GM19395 (cell line): ENCODE measurements around the gene LCE4A.
"Not testable (repeated sequence)": the region's sequence is repeated elsewhere in the genome, so short reads cannot be mapped to it uniquely, and the experiment has no call there.

Source experiments
- ATAC-seq: cut with Tn5 transposase; IDR thresholded peaks from one replicate; pipeline ENCODE4 v1.9.1; 2021; ENCODE audit warnings: mild to moderate bottlenecking, moderate library complexity; ENCODE audit not compliant: unreplicated experiment

Gene LCE4A, protein sequence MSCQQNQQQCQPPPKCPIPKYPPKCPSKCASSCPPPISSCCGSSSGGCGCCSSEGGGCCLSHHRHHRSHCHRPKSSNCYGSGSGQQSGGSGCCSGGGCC

DNA sequence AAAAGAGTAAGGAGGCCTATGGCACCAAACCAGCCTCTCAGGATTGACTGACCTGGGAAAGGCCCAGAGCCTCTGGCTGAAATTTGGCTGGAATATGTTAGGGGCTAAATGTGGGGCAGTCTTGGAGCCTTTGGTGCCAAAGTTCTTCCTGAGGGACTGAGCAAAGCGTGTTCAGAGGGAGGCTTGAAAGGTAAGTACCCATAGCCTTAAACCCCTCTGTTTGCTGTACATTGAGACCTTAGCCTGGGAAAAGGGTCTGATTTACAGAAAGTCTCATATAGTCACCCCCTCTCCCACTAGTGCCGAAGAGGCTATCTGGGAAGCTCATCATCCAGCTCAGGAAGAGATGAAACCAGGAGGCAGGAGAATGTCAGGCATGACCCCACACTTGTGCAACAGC, at the start of gene LCE4A:
LCE4A (plus strand) TSS at position 301 of the 400 bp plus-strand sequence. CDS start 916 bp downstream, outside the sequence.
- ATAC-seq: no peak

DNA sequence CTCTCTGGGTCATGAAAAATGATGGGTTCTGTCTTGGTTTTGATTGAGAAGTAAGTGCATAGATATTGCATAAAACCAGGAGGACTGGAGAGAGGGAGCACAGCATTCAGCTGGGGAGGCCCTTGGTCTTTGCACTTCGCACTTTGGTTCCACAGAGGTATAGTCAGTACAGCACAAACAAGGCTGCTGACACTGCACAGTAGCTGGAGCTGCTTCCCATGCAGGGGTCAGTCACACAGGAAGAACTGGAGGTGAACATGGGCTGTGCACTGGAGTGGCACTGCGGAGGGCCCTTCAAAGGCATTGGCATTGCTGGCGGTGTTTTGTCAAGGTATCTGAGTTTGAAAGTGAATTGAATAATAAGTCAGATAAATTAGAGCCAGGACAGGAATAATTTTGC, 49.3 kb upstream of the LCE4A start:
- ATAC-seq: no peak

DNA sequence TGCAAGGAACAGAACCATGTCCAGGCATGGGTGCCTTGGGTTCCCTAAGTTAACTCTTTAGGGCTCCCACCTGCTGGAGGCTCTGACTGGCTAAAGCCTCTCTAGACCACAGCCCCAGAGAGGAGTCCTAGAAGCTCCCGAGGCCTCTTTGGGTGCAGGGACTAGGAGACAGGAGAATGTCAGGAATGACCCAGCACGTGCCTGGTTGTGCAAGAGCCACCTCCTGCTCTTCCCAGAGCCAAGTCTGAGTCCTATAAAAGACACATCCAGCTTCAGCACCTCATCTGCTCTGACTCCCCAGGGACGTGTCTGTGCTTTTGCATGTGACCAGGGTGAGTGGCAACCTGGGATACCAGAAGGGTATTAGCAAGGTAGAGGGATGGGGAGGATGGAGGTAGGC, 44.9 kb upstream of the LCE4A start, which contains the start of gene LCE2D:
LCE2D (plus strand) TSS at position 283 of the 400 bp plus-strand sequence. CDS start 726 bp downstream, outside the sequence.
- no peak for ATAC-seq

DNA sequence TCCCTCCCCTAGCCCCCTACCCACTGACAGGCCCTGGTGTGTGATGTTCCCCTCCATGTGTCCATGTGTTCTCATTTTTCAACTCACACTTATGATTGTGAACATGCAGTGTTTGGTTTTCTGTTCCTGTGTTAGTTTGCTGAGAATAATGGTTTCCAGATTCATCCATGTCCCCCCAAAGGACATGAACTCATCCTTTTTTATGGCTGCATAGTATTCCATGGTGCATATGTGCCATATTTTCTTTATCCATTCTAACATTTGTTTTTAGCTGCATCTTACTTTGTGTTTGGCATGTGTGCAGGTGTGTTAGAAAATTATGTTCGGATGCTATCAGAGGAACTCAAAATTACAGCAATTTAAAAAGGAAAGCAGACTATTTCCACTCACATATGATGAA, 41.8 kb upstream of the LCE4A start:
- not testable (repeated sequence) for ATAC-seq

DNA sequence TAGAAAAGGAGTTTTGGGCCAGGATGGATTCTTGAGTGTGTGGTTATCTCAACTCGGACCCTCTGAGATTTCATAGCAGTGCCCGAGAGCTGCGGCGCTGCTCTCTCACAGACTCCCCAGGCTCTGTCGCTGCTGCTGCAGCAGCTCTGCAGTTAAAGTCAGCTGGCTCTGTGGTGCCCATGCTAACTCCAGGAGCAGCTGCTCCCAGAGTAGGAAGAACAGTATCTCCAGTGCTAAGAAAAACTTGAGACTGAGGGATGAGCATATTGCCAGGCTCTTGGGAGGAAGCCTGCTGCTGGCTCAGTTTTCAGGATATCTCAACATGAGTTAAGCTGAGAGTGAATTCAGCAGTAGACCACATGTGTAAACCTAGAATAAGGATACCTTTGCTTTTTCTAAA, 40.3 kb upstream of the LCE4A start:
- no peak for ATAC-seq

DNA sequence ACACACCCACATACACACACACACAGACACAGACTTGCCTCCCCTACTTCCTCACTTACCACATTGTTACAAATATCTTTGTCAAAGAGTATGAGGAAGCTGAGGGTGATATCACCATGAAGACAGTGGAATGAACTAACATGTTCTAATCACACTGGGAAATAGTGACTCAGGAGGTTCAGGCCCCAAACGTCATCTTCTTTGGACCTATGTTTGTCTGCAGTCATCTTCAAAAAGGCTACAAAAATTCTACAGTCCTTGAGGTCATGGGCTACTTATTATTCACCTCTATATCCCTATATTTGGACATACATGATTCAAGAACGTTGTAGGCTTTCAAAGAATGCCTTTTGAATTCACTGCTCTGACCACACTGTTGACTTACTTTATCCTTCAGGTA, 34.9 kb upstream of the LCE4A start:
- ATAC-seq: no peak

DNA sequence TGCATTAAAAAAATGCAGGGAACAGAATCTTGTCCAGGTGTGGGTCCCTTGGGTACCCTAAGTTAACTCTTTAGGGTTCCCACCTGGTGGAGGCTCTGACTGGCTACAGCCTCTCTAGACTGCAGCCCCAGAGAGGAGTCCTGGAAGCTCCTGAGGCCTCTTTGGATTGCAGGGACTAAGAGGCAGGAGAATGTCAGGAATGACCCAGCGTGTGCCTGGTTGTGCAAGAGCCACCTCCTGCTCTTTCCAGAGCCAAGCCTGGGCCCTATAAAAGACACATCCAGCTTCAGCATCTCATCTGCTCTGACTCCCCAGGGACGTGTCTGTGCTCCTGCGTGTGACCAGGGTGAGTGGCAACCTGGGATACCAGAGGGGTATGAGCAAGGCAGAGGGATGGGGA, 33.0 kb upstream of the LCE4A start, which contains the start of gene LCE2C:
LCE2C (plus strand) TSS at position 297 of the 400 bp plus-strand sequence. CDS start 737 bp downstream, outside the sequence.
- ATAC-seq: not testable (repeated sequence)

DNA sequence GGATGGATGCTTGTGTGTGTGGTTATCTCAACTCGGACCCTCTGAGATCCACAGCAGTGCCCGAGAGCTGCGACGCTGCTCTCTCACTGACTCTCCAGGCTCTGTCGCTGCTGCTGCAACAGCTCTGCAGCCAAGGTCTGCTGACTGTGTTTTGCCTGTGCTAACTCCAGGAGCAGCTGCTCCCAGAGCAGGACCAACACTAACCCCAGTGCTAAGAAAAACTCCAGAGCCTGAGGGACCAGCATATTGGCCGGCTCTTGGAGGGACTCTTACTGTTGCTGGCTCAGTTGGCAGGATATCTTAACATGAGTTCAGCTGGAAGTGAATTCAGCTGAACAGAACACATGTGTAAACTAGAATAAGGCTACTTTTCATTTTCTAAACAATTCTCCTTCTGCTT, 28.5 kb upstream of the LCE4A start:
- no peak for ATAC-seq

DNA sequence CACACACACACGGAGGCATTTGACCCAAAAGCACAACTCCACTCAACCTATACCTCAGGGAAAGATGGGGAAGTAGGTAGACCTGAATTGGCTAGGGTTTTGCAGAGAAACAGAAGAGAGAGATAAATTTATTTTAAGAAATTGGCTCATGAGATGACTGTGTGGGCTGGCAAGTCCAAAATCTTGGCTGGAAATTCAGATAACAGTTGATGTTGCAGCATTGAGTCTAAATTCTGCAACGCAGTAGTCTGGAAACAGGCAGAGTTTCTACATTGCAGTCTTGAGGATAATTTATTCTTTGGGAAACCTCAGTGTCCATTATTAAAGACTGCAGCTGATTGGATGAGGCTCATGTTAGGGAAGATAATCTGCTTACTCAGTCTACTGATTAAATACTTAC, 26.3 kb upstream of the LCE4A start:
- no peak for ATAC-seq

DNA sequence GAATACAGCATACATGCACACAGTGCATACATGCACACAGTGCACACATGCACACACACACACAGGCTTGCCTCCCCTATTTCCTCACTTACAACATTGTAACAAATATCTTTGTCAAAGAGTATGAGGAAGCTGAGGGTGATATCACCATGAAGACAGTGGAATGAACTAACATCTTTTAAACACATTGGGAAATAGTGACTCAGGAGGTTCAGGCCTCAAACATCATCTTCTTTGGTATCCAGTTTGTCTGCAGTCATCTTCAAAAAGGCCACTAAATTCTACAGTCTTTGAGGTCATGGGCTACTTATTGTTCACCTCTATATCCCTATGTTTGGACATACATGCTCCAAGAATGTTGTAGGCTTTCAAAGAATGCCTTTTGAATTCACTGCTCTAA, 24.1 kb upstream of the LCE4A start:
- ATAC-seq: no peak

DNA sequence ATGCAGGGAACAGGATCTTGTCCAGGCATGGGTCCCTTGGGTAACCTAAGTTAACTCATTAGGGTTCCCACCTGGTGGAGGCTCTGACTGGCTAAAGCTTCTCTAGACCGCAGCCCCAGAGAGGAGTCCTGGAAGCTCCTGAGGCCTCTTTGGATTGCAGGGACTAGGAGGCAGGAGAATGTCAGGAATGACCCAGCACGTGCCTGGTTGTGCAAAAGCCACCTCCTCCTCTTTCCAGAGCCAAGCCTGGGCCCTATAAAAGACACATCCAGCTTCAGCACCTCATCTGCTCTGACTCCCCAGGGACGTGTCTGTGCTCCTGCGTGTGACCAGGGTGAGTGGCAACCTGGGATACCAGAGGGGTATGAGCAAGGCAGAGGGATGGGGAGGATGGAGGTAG, 22.1 kb upstream of the LCE4A start, which contains the start of gene LCE2B:
LCE2B (plus strand) TSS at position 301 of the 400 bp plus-strand sequence. CDS start 721 bp downstream, outside the sequence.
- ATAC-seq: not testable (repeated sequence)

DNA sequence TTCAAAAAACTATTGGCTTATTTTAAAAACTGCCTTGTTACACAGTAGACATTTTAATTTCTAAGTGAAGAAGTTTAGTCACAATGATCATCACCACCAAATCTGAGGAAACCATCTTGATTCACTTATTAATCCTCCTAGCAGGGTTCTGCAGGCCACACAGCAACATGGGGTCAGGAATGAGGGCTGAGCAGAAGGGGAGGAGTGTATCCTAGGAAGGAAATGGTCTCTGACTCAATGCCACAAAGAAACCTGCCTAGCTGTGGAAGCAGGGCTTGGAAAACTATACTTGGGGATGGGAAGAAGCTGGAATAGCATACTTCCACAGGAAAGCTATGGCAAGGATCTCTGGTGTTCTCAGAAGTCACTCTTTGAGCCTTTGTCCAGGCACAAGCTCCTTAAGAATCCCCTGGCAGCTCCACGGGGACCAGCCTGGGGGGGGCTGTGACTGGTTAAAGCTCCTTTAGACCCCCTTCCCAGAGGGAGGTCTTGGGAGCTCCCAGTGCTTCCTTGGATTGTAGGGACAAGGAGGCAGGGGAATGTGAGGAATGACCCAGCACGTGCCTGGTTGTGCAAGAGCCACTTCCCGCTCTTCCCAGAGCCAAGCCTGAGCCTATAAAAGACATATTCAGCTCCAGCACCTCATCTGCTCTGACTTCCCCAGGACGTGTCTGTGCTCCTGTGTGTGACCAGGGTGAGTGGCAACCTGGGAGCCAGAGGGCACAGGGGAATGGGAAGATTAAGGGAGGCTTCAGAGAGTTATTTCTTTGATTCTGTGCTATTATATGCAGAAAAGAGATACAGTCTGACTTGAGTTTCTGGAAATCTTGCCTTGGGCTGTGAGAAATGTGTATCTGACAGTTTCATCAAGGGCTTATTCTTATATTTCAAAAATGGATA, 10.0 kb upstream of the LCE4A start, which contains the start of gene LCE2A:
LCE2A (plus strand) TSS at position 645 of the 900 bp plus-strand sequence. CDS start 557 bp downstream, outside the sequence.
- ATAC-seq: no peak

DNA sequence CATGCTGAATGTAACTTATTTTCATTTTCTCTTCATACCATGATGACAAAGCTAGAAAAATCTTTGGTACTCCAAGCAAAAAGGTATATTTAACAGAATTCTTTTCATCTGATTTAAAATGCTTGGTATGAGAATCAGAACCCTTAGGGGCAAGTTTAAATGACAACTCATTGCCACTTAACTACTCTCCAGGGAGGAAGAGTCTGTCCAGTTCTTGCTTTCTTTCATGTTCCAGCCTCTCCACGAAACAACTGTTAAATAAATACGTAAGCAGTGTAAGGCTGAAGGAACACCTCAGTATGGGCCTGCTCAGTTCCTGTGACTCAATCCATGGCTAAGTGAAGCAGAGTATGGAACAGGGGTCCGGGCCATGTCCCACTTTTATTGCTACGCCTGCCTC, 8.2 kb upstream of the LCE4A start:
- no peak for ATAC-seq

DNA sequence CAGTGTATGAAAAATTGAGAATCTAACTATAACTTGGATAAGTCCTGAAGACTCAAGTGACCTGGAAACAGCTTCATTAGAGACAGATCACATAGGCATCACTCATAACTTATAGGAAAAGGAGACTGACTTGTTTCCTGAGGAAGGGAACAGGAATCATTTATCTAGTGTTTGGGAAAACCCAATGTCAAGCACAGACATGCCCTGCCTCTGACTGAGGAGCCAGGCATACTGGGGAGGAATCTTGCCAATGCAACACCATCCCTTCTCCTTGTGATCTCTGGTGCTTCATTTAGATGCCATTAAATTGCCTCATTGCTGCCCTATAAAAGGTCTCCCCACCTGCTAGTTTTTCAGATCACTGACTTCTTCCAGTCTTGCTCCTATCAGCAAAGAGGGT, 10.3 kb downstream of the LCE4A start:
- no peak for ATAC-seq

DNA sequence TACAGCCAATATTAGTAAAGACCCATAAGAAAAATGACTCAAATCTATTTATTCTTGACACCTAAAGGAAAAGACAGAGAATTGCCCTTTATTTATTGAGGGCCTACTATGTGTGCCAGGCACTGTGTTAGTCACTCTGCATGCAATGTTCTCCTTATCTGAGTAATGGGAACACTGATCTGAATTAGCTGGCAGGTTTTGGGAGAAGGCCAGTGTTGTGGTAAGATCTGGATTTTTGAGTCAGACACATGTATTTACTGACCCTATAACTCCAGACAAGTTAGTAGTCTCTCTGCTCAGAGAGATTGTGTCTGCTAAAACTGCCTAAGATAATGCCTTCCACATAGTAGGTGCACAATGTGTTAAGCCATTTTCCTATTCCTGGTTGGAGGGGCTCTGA, 17.3 kb downstream of the LCE4A start:
- ATAC-seq: no peak

DNA sequence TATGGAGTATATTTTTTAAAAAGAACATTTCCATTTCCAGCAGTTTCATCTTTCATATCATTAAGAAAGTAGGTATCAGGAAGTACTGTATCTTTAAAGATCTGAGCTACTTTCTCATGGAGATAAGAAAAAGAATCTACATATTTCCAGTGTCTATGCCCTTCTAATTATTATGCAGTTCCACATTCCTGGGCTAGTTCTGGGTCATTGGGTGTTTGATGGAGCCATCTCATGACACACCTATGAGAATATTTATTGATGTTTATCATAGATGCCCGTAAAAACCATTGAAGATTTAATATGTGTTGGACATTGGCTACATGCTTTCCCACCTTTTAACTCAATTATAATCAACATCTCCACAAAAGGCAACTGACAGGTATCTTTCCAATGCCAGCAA, 21.0 kb downstream of the LCE4A start:
- no peak for ATAC-seq

DNA sequence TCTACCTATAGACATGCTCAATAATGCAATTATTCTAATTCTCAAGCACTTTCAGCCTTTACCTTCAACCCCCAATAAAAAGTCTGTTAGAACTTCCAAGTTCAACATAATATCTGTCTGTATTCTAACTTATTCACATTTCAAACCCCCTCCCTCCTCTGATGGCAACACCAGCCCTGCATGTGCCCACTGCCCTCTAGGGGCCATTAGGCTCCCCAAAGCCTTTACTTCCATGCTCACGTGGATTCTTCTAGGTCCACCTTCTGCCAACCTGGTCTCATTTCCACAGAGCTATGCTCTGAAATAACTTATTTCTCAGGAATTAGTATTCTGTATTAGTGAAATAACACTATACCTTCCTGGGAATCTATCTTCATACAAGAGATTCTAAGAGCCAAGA, 27.7 kb downstream of the LCE4A start:
- ATAC-seq: no peak

DNA sequence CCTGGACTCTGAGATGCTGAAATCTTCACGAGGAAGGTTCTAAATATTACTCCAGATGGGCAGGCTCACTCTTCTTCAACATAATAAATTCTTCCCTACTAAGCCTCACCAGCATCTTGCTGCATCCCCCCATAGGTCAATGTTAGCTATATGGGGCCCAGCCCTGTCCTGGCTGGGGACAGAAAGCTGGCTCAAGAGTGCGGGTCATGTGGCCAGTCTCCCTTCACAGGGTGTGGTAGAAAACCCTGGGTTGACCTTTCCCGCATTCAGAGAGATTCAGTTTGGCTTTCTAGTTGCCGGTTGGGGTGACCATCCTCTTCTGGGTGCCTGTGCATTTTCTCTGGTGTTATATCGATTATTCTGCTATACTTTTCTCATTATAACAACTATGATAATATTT, 30.0 kb downstream of the LCE4A start:
- ATAC-seq: no peak

DNA sequence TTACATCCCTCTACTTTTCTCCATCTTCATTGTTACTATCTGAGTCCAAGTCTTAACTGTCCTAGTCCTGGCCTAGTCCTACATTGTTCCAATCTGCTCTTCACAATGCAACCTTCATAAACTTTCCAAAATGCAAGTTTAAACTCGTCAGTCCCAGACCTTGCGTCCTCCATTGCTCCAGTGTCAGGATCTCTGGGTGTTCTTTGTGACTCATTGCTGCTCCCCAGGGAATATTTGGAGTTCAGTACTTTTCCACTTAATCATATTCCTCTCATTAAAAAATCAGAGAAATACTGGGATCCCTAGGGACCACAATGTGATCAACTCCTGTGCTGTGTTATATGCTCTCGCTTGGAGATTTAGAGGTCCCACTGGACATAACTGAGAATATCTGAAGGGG, 31.9 kb downstream of the LCE4A start:
- ATAC-seq: no peak

DNA sequence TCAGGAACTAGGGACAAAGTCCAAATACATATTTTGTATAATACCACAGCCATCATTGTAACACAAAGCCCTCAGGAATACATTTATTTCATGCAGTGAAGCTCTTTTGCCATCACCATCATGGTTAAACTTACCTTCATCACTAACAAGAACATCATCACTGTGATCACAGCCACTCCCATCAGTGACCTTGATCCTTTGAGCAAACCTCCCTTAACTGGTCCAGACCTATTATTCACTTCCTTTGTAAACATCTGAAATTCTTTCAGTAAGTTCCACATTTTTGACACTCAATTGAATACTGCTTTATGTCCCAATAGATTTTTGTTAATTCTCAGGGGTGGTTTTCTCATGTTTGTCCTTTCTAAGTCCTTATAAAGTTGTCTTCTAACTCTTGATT, 33.7 kb downstream of the LCE4A start:
- ATAC-seq: no peak

DNA sequence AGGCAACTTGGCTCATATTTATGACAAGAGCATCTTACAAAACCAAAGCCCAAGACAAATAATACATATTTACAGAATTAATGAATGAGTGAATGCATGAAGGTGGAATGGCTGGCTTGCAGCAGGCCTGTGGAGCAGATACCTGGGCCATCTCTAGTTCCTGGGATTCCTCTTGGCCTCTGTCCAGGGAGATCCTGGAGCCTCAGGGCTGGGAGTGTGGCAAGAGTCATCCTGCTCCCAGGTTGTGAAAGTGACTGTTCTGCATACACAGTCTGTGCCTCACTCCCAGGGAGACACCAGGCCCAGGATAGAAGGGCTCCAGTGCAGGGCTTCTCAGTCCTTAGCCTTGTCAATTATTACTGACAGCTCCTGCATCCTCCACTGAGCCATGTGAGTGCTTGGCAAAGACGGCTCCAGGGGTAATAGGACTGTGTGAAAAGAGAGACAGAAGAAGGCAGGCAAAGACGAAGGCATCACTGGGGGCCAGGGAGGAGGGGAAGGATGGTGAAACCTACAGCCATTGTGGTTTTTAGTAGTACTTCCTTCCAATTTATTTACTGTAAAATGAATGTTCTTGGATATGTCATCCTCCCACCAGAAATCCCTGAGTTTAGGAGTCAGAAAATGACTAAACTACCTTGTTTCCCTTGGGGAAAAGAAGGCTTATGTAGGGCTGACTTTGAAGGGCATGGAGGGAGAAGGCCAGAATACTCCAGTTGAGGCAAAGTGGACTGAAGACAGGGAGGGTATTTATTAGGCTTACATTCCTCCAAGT, 35.6 kb downstream of the LCE4A start:
- ATAC-seq: no peak
